B cell (primary cell): ENCODE data around the gene PALLD. TPM values are rescaled to one million over a fixed set of nuclear protein-coding genes. Genes with fewer than 3 reads are reported as not detected.

ENCODE experiments used
- ATAC-seq: fragments of 200-7000 bp; cut with Tn5 transposase; one replicate; pipeline ENCODE4 v1.10.0; 2021; ENCODE audit warnings: low read depth, mild to moderate bottlenecking, moderate number of reproducible peaks, moderate library complexity
- CTCF ChIA-PET: fragments of 350-600 bp; sonication (Branson Sonifier 250); formaldehyde crosslinking; loops from one replicate; lab custom pipeline; 2021; ENCODE audit warnings: antibody characterized with exemption, inconsistent platforms; lab: Charles Lee
- POLR2A ChIA-PET: fragments of 350-600 bp; sonication (Branson Sonifier 250); formaldehyde crosslinking; loops from one replicate; lab custom pipeline; 2021; ENCODE audit warnings: antibody characterized with exemption; lab: Charles Lee
- DNase-seq: peaks from one replicate; pipeline ENCODE4 v3.0.0; 2013
- H2AFZ ChIP-seq: 2 replicates; pipeline ENCODE4 v1.6.1; 2012; ENCODE audit warnings: mild to moderate bottlenecking, low read depth, low read length; ENCODE audit not compliant: insufficient read depth, poor library complexity, severe bottlenecking
- H3K27ac ChIP-seq, 2 donors: 1 replicate in 1 of 2; 2 replicates in 1 of 2; pipeline ENCODE4 v1.5.1; 2012 to 2013; ENCODE audit warnings: low read length in 2 of 2, mild to moderate bottlenecking in 2 of 2, moderate library complexity in 1 of 2
- H3K27me3 ChIP-seq, 4 experiments: fragments of 200-600 bp in 1 of 4; sonication (generic) in 1 of 4; replicated peaks in 1 of 4; 1 replicate in 2 of 4; 2 replicates in 2 of 4; pipeline versions ENCODE4 v1.6.1 to v1.7.0; 2013 to 2016; ENCODE audit warnings: low read length in 3 of 4, mild to moderate bottlenecking in 2 of 4, mixed read lengths in 1 of 4, moderate library complexity in 1 of 4; ENCODE audit not compliant: insufficient read depth in 4 of 4, control insufficient read depth in 3 of 4; ENCODE audit errors: control extremely low read depth in 1 of 4
- H3K36me3 ChIP-seq, 2 experiments: replicated peaks in 1 of 2; 1 replicate in 1 of 2; 2 replicates in 1 of 2; pipeline versions ENCODE4 v1.6.1 to v1.7.1; 2013; ENCODE audit warnings: low read length in 1 of 2; ENCODE audit not compliant: insufficient read depth in 2 of 2, control insufficient read depth in 1 of 2; ENCODE audit errors: control extremely low read depth in 1 of 2, extremely low read depth in 1 of 2
- H3K4me1 ChIP-seq, 2 donors: fragments of 200-600 bp in 1 of 2; sonication (generic) in 1 of 2; 1 replicate in 1 of 2; 2 replicates in 1 of 2; pipeline versions ENCODE4 v1.5.1 to v1.6.1; 2013 to 2017; ENCODE audit warnings: low read length in 2 of 2; ENCODE audit not compliant: control insufficient read depth in 2 of 2, insufficient read depth in 2 of 2
- H3K4me2 ChIP-seq: replicated peaks from 2 replicates; pipeline ENCODE3; 2012; ENCODE audit warnings: mild to moderate bottlenecking, low read depth, low read length; ENCODE audit not compliant: poor library complexity, severe bottlenecking
- H3K4me3 ChIP-seq, 5 experiments: fragments of 200-600 bp in 1 of 5; sonication (generic) in 1 of 5; 1 replicate in 3 of 5; 2 replicates in 2 of 5; pipeline versions ENCODE4 v1.5.1 to v1.7.0; 2011 to 2016; ENCODE audit warnings: low read length in 4 of 5, mild to moderate bottlenecking in 4 of 5, low read depth in 2 of 5, control low read depth in 1 of 5, moderate library complexity in 1 of 5; ENCODE audit not compliant: insufficient read depth in 1 of 5; ENCODE audit errors: control extremely low read depth in 1 of 5, extremely low read depth in 1 of 5
- H3K79me2 ChIP-seq: fragments of 200-600 bp; sonication (generic); one replicate; pipeline ENCODE4 v1.6.0; 2016; ENCODE audit warnings: low read length; ENCODE audit not compliant: control insufficient read depth, insufficient read depth
- H3K9ac ChIP-seq: fragments of 200-600 bp; sonication (generic); 2 replicates; pipeline ENCODE4 v1.6.1; 2017; ENCODE audit warnings: mild to moderate bottlenecking, low read length, moderate library complexity
- H3K9me3 ChIP-seq, 3 donors: one replicate each; pipeline versions ENCODE4 v1.6.1 to v1.7.1; 2013; ENCODE audit warnings: low read length in 2 of 3; ENCODE audit not compliant: control insufficient read depth in 2 of 3, insufficient read depth in 1 of 3; ENCODE audit errors: control extremely low read depth in 1 of 3
- H4K20me1 ChIP-seq: 2 replicates; pipeline ENCODE4 v1.6.0; 2012; ENCODE audit warnings: mild to moderate bottlenecking, low read length; ENCODE audit not compliant: insufficient read depth, control insufficient read depth, poor library complexity, severe bottlenecking
- H3K27ac Mint-ChIP-seq: one replicate; pipeline ENCODE4 v1.8.0; 2021; ENCODE audit warnings: mixed read lengths
- H3K27me3 Mint-ChIP-seq: one replicate; pipeline ENCODE4 v1.8.0; 2021; ENCODE audit warnings: mixed read lengths
- H3K4me1 Mint-ChIP-seq: one replicate; pipeline ENCODE4 v1.8.0; 2021; ENCODE audit warnings: mixed read lengths
- H3K4me3 Mint-ChIP-seq: one replicate; pipeline ENCODE4 v1.8.0; 2021; ENCODE audit warnings: mixed read lengths
- H3K9me3 Mint-ChIP-seq: one replicate; pipeline ENCODE4 v1.8.0; 2022; ENCODE audit warnings: mixed read lengths; ENCODE audit not compliant: insufficient read depth
- EZH2 ChIP-seq: IDR thresholded peaks from 2 replicates; pipeline ENCODE4 v1.6.1; 2012; ENCODE audit warnings: borderline replicate concordance, low read depth, mild to moderate bottlenecking, moderate library complexity, low read length; ENCODE audit not compliant: insufficient read depth, poor library complexity, severe bottlenecking
- WGBS: methylation state at CpG from one replicate; pipeline ENCODE4 v1.1.5; 2013; ENCODE audit warnings: missing lambda C conversion rate; ENCODE audit not compliant: insufficient coverage; 5-methylcytosine and 5-hydroxymethylcytosine counted together
- intact Hi-C: fragments of 100-400 bp; cut with micrococcal nuclease; formaldehyde crosslinking; loops from one replicate; pipeline ENCODE4 v1.10.0; 2022
- polyA plus RNA-seq: library from polyadenylated mRNA; depleted of rRNA; stranded (reverse); fragments of >200 nt; gene quantifications from 2 replicates; pipeline ENCODE4 v1.2.3, GENCODE V29; 2012
- total RNA-seq, 2 donors: library from RNA; stranded (reverse); fragments of 120-200 nt in 1 of 2; gene quantifications; 1 replicate in 1 of 2; 2 replicates in 1 of 2; pipeline versions ENCODE4 v1.2.3 to v1.2.4, GENCODE V29; 2013 to 2022
- TF ChIP-seq, protein P1 (sequence below): fragments of 200-600 bp; IDR thresholded peaks from one replicate; pipeline ENCODE4 v1.8.0; 2022; ENCODE audit warnings: antibody characterized with exemption, mild to moderate bottlenecking

PALLD gene
- total and polyA plus RNA-seq, 2 donors (not counting 1 experiment from before 2014, with no cell fraction given), result 0.63 to 0.71 TPM

DNA sequence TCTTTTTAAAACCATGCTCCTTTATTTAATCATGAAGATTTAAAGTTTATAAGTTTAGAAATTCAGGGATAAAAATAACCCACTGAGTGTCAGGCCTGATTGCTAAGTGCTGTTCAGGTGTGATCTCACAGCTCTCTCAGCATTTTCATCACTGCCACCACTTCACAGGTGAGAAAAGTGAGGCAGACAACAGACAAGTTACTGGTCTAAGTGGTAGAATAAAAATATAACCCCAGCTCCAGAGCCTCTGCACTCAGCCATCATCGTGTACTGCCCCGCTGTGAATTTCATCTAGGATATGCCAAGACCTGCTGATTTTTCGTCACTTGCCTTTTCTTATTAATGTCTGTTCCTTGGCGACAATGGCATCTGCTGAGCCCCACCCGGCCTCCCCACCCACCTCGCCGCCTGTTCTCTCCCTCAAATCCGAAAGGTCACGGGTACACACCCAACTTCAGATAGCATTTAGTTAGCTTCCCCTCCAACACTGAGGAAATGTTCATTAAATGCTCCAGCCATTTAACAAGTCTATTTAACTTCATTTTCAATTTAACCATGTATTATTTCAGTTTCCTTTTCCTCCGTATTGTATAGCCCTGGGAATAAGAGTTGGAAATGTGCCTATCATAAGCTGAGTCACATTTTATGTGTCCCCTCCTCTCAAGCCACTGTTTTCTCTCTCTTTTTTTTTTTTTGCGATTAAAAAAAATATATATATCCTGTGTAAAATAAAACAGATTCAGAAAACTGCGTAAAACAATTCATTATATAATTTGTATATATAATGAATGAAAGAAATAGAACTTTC, 276.7 kb downstream of the PALLD start:
- CTCF ChIA-PET, result no interaction called here
- Histone ChIP-seq H3K9ac (no peak overlapping the region), H3K9me3 (peaks cover 0 to 11% (median 7%) of the 10 kb centered on the region in 3 donors), H3K27ac (no peak overlapping the region), H2AFZ (no peak overlapping the region), H3K4me2 (no peak overlapping the region), H3K79me2 (no peaks in the 10 kb centered on the region), H4K20me1 (no peaks in the 10 kb centered on the region), H3K27me3 (peaks cover 0 to 4% (median 0%) of the 10 kb centered on the region in 4 experiments), H3K4me1 (no peaks in the 10 kb centered on the region), H3K4me3 (no peak overlapping the region), H3K36me3 (no peaks in the 10 kb centered on the region)
- TF ChIP-seq, protein P1, sequence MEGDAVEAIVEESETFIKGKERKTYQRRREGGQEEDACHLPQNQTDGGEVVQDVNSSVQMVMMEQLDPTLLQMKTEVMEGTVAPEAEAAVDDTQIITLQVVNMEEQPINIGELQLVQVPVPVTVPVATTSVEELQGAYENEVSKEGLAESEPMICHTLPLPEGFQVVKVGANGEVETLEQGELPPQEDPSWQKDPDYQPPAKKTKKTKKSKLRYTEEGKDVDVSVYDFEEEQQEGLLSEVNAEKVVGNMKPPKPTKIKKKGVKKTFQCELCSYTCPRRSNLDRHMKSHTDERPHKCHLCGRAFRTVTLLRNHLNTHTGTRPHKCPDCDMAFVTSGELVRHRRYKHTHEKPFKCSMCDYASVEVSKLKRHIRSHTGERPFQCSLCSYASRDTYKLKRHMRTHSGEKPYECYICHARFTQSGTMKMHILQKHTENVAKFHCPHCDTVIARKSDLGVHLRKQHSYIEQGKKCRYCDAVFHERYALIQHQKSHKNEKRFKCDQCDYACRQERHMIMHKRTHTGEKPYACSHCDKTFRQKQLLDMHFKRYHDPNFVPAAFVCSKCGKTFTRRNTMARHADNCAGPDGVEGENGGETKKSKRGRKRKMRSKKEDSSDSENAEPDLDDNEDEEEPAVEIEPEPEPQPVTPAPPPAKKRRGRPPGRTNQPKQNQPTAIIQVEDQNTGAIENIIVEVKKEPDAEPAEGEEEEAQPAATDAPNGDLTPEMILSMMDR, result no peak
- TF ChIP-seq EZH2, result no peak
- Mint-ChIP-seq H3K4me1 (no peaks in the 10 kb centered on the region), H3K9me3 (peaks cover 6% of the 10 kb centered on the region), H3K27me3 (peaks cover 4% of the 10 kb centered on the region), H3K4me3 (no peak overlapping the region), H3K27ac (no peak overlapping the region)
- POLR2A ChIA-PET, result no interaction called here
- WGBS, result 96% methylated on average over 9 of the region's 12 CpGs
- ATAC-seq, result no peak
- DNase-seq, result no peak
- intact Hi-C loops, result no loop called here

DNA sequence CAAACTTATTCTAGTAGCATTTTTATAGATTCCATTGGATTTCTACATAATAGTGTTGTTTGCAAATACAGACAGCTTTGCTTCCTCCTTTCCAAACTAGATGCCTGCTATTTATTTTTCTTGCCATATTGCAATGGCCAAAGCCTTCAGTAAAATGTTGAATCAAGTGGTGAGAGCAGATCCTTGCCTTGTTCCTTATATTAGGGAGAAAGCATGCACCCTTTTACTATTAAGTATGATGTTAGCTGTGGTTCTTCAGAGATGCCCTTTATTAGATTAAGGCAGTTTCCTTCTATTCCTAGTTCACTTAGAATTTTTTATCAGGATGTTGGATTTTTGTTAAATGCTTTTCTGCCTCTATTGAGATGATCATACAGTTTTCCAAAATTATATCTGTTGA, 279.5 kb downstream of the PALLD start:
- H4K20me1 ChIP-seq, result no peaks in the 10 kb centered on the region
- H3K9me3 ChIP-seq, result peaks cover 0 to 11% (median 7%) of the 10 kb centered on the region in 3 donors
- Mint-ChIP-seq H3K4me3 (no peak overlapping the region), H3K27me3 (peaks cover 7% of the 10 kb centered on the region), H3K27ac (no peak overlapping the region), H3K9me3 (peaks cover 6% of the 10 kb centered on the region), H3K4me1 (no peaks in the 10 kb centered on the region)
- ChIA-PET CTCF (no interaction called here), POLR2A (no interaction called here)
- ATAC-seq, result no peak
- H3K4me2 ChIP-seq, result no peak overlapping the region
- H3K4me1 ChIP-seq, result no peaks in the 10 kb centered on the region
- H3K4me3 ChIP-seq, result no peak overlapping the region
- no peaks in the 10 kb centered on the region for H3K79me2 ChIP-seq
- intact Hi-C loops, result no loop called here
- H2AFZ ChIP-seq, result no peak overlapping the region
- no peaks in the 10 kb centered on the region for H3K36me3 ChIP-seq
- DNase-seq, result no peak
- H3K9ac ChIP-seq, result no peak overlapping the region
- H3K27me3 ChIP-seq, result peaks cover 0 to 4% (median 0%) of the 10 kb centered on the region in 4 experiments
- H3K27ac ChIP-seq, result no peak overlapping the region
- no peak for TF ChIP-seq EZH2
- TF ChIP-seq, protein P1, result no peak
